GM21786 (cell line): ENCODE results near the gene ZNF439.
"Not testable (repeated sequence)": the region's sequence is repeated elsewhere in the genome, so short reads cannot be mapped to it uniquely, and the experiment has no call there.

Source experiments
- ATAC-seq: cut with Tn5 transposase; IDR thresholded peaks from one replicate; pipeline ENCODE4 v1.9.1; 2021; ENCODE audit not compliant: unreplicated experiment

The ZNF439 gene

GRCh38 chr19:11867766-11868165 is 19.2 kb downstream of the ZNF439 start:
- ATAC-seq, result not testable (repeated sequence)

GRCh38 chr19:11868188-11868587 is 19.7 kb downstream of the ZNF439 start:
- no peak for ATAC-seq

GRCh38 chr19:11872624-11873023 is 24.1 kb downstream of the ZNF439 start:
- ATAC-seq, result no peak

GRCh38 chr19:11873762-11874161 is 25.2 kb downstream of the ZNF439 start:
- ATAC-seq, result no peak

- not testable (repeated sequence) for ATAC-seq
These were observed 31.3 kb downstream of the ZNF439 start for GRCh38 chr19:11879687-11880266.

GRCh38 chr19:11880598-11880997 is 32.1 kb downstream of the ZNF439 start:
- ATAC-seq, result no peak

DNA sequence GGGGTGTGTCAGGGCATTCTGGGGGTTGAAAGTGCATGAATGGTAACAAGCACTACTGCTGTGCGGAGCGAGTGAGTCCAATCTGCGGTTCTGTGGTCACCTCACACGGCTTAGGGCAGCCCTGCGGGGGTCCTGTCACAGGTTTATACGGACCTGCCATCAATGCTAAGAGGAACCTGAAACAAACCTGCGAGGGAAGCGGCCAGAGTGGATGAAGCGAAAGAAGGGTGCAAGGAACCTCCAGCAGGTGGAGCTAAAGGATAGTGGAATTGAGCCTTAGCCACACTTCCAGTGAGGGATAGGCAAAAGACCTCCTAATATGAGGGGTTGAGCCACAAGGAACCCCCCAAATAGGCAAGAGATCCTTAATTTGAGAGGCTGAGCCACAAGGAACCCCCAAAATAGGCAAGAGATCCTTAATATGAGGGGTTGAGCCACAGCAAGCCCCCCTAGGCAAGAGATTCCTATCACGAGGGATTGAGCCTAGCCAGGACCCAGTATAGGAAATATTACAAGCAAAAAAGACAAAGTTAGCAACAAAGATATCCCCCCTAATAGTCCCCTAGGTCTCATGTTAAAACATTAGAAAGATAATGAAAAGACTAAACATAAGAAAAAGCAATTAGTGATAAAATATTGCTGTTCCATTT is 32.8 kb downstream of the ZNF439 start:
- ATAC-seq, result no peak

GRCh38 chr19:11882606-11883005 is 34.1 kb downstream of the ZNF439 start:
- no peak for ATAC-seq

DNA sequence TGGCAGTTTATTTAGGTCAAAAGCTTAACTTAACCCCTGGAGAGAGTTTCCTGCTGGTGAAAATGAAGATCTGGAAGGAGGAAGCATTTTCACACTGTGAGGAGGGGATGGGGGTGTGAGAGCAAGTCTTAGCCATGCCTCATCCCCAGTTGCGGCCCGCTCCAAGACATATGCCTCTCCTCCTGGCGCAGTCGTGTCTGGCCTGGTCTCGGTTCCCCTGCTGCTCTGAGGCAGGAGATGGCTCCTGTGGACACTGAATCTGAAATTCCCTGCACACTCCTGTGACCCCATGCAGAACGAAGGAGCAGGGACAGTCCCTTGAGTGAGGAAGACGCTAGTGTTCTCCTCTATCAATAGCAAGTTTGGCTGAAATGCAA is 38.7 kb downstream of the ZNF439 start:
- no peak for ATAC-seq

GRCh38 chr19:11887611-11888531 is 39.3 kb downstream of the ZNF439 start, which contains the start of gene ZNF69:
Gene ZNF69, plus strand, starts transcription at chr19:11887782. Its CDS starts 142 bp downstream, at chr19:11887924.
- ATAC-seq, result peak; percentile 50

GRCh38 chr19:11889901-11890300 is 41.4 kb downstream of the ZNF439 start:
- ATAC-seq, result not testable (repeated sequence)

GRCh38 chr19:11890634-11891033 is 42.1 kb downstream of the ZNF439 start:
- no peak for ATAC-seq

DNA sequence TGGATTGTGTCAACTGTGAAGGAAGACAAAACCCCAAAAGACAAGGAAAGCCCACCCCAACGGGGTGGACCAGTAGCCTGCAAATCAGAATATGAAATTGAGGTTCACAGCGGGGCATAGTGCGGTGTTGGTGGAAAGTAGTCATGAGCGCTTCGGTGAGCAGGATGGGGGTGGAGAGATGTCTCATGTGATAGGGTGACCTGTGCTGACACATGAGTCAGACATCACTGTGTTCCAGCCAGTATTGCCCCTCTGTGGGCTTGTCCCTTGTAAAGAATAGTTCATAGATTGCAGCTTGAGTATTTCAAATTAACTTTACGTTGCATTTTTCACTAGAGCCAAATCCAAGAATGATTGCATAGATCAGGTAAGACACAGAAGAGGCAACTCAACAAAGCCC is 46.3 kb downstream of the ZNF439 start:
- no peak for ATAC-seq

GRCh38 chr19:11902228-11902627 is 53.7 kb downstream of the ZNF439 start:
- ATAC-seq, result no peak

GRCh38 chr19:11905928-11906327 is 57.4 kb downstream of the ZNF439 start:
- no peak for ATAC-seq

DNA sequence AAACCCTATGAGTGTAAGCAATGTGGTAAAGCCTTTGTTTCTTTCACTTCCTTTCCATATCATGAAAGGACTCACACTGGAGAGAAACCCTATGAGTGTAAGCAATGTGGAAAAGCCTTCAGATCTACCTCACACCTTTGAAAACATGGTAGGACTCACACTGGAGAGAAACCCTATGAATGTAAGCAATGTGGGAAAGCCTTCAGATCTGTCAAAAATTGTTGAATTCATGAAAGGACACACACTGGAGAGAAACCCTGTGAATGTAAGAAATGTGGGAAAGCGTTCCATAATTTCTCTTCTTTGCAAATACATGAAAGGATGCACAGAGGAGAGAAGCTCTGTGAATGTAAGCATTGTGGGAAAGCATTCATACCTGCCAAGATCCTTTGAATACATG is 63.4 kb downstream of the ZNF439 start:
- ATAC-seq, result not testable (repeated sequence)

GRCh38 chr19:11914417-11915051 is 66.0 kb downstream of the ZNF439 start:
- ATAC-seq, result not testable (repeated sequence)
